Dermis blood vessel endothelial cell (primary cell): ENCODE measurements around the gene MFSD6L. TPM values are rescaled to one million over a fixed set of nuclear protein-coding genes. Genes with fewer than 3 reads are reported as not detected.

Source experiments
- total RNA-seq: library from RNA; depleted of rRNA; stranded (reverse); fragments of >200 nt; gene quantifications from 2 replicates; pipeline ENCODE4 v1.2.3, GENCODE V29; 2014

Gene MFSD6L
- total RNA-seq, 1 donor from 2014 or later = not detected

Other genes starting within 250 kb of the MFSD6L start
- gene MYH10, start 168.6 kb downstream of the MFSD6L start, total RNA-seq = 227 and 533 TPM in 2 replicates
- not detected in 2 replicates for gene CCDC42, start 54.5 kb downstream of the MFSD6L start, total RNA-seq
- gene SPDYE4, start 40.8 kb downstream of the MFSD6L start, total RNA-seq = not detected in 2 replicates
- gene PIK3R6, start 68.3 kb upstream of the MFSD6L start, total RNA-seq = not detected in 2 replicates
- gene PIK3R5, start 166.3 kb upstream of the MFSD6L start, total RNA-seq = 0.05 TPM in 1 of 2 replicates, not detected in the other
- 0.68 and 0.84 TPM in 2 replicates for gene NTN1, start 222.1 kb upstream of the MFSD6L start, total RNA-seq